ENCODE measurements around the gene SLC9A3. TPM values are rescaled to one million over a fixed set of nuclear protein-coding genes. Genes with fewer than 3 reads are reported as not detected.
"Not testable (repeated sequence)": the region's sequence is repeated elsewhere in the genome, so short reads cannot be mapped to it uniquely, and the experiment has no call there.

Gene SLC9A3
- total RNA-seq, 1 donor = 1.8 TPM

DNA sequence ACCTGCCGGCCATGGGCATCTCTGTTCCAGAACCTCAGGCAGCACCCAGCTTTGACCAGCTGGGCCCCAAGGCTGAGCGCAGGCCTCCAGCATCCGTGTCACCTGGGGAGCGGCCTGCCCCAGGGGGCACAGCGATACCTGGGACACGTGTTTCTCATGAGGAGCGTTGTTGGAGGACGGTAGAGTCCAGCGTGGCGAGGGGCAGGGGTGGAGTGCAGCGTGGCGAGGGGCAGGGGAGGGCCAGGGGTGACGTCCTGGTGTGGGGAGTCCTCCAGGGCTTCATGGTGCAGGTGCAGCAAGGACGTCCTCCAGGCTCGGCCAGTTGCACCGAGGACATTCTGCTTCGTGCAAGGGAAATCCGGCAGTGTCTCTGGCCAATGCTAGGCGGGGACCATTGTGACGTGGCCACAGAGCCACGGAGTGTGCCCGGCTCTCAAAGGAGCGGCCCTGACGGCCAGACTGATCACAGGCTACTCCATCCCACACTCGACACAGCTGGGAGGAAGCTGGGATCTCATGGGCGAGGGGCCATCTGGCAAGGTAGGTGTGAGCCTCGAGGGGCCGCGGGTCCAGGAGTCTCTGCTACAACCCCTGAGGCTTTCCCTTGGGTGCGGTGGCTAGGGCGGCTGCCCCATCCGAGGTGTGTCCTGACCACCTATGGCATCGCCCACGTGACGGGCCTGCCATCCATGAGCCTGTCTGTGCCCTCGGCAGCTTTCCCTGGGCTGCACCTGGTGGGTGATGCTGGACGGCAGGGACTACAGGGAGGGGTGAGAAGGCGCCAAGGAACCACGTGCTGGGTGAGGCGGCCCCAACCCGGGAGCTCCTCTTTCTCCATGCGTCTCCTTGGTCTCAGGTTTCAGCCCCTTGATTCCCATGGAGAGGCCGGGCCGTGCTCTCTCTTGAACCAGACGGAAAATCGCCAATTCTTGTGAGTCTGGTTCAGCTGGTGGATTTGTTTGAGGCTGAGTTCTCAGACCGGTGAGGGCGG lies 33.8 kb downstream of the SLC9A3 start:
- no peak for DNase-seq (ENCODE audit: low read depth)
- no peak overlapping the region for H3K4me3 ChIP-seq (ENCODE audit: low read depth, low read length)
- TF ChIP-seq, protein P1, sequence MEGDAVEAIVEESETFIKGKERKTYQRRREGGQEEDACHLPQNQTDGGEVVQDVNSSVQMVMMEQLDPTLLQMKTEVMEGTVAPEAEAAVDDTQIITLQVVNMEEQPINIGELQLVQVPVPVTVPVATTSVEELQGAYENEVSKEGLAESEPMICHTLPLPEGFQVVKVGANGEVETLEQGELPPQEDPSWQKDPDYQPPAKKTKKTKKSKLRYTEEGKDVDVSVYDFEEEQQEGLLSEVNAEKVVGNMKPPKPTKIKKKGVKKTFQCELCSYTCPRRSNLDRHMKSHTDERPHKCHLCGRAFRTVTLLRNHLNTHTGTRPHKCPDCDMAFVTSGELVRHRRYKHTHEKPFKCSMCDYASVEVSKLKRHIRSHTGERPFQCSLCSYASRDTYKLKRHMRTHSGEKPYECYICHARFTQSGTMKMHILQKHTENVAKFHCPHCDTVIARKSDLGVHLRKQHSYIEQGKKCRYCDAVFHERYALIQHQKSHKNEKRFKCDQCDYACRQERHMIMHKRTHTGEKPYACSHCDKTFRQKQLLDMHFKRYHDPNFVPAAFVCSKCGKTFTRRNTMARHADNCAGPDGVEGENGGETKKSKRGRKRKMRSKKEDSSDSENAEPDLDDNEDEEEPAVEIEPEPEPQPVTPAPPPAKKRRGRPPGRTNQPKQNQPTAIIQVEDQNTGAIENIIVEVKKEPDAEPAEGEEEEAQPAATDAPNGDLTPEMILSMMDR (IDR thresholded peaks at IDR 0.05; ENCODE audit: insufficient read depth, low read length) = no peak

DNA sequence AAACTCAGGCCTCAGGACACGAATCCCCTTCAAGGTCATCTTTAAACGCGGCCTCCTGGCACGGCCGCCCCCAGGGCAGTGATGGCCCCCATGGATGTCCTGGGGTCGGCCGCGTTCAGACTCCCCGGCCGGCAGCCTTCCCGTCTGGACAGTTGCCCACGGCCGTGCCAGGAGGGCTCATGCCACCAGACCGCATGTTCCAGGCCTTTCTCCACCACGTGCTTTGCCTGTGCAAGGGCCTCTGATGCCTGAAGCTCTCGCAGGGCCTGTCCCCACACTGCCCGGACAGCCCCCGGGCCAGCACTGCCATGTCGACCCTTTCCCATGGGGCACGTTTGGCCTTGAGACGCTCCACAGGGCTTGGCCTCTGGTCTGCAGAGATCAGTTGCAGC lies 34.6 kb downstream of the SLC9A3 start:
- DNase-seq (ENCODE audit: low read depth) = no peak
- no peak overlapping the region for H3K4me3 ChIP-seq (ENCODE audit: low read depth, low read length)
- TF ChIP-seq, protein P1 (IDR thresholded peaks at IDR 0.05; ENCODE audit: insufficient read depth, low read length) = no peak

- DNase-seq (ENCODE audit: low read depth) = no peak
- TF ChIP-seq, protein P1 (IDR thresholded peaks at IDR 0.05; ENCODE audit: insufficient read depth, low read length) = no peak
- no peak overlapping the region for H3K4me3 ChIP-seq (ENCODE audit: low read depth, low read length)
These were observed 35.2 kb downstream of the SLC9A3 start for GRCh38 chr5:488744-489688.

- DNase-seq (ENCODE audit: low read depth) = no peak
- TF ChIP-seq, protein P1 (IDR thresholded peaks at IDR 0.05; ENCODE audit: insufficient read depth, low read length) = no peak
- no peak overlapping the region for H3K4me3 ChIP-seq (ENCODE audit: low read depth, low read length)
These were observed 36.0 kb downstream of the SLC9A3 start for GRCh38 chr5:488241-488640.

- H3K4me3 ChIP-seq (ENCODE audit: low read depth, low read length); DNase-seq (ENCODE audit: low read depth): not testable (repeated sequence)
These were observed 37.7 kb downstream of the SLC9A3 start for GRCh38 chr5:486597-486996.

DNA sequence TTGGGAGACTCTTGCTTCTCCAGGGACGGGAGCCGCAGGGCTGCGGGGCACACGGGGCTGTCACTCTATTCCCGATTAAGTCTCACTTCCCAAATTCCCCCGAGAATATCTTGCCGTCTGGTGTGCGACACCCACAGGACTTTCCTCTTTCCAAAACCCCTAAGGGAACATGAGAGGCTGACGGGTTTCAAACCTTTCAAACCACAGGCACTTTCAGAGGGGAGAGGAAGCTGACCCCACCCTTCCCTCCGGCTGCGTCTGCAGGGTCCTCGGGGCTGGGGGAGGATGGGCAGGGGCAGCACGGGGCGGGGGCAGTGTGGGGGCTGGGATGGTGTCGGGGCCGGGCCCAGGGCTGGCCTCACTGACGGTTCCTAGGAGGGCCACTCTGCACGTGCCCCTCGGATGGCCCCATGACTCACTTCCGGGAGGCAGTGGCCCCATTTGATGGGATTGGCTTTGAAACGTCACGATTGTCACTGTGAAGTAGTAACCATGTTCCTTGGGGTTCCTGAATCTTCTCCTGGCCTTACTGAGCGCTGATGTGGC lies 38.2 kb downstream of the SLC9A3 start:
- DNase-seq (ENCODE audit: low read depth) = no peak
- TF ChIP-seq, protein P1 (IDR thresholded peaks at IDR 0.05; ENCODE audit: insufficient read depth, low read length) = no peak
- no peak overlapping the region for H3K4me3 ChIP-seq (ENCODE audit: low read depth, low read length)
